HEK293 (cell line): ENCODE measurements around the gene ASAP2.

Source experiments
- EGR2 ChIP-seq: fragments of 450-650 bp; formaldehyde crosslinking; IDR thresholded peaks from 2 replicates; pipeline ENCODE4 v1.5.1; 2016; ENCODE audit warnings: low read depth, missing biosample characterization, missing genetic modification characterization
- GFI1B ChIP-seq: fragments of 450-650 bp; formaldehyde crosslinking; IDR thresholded peaks from 2 replicates; pipeline ENCODE4 v1.5.1; 2016; ENCODE audit warnings: missing biosample characterization, missing genetic modification characterization
- KLF10 ChIP-seq: fragments of 450-650 bp; IDR thresholded peaks from 2 replicates; pipeline ENCODE4 v1.5.1; 2018; ENCODE audit warnings: missing biosample characterization, mild to moderate bottlenecking, missing genetic modification characterization
- KLF9 ChIP-seq: fragments of 450-650 bp; formaldehyde crosslinking; IDR thresholded peaks from 2 replicates; pipeline ENCODE4 v1.5.1; 2016; ENCODE audit warnings: missing biosample characterization, missing genetic modification characterization, low read depth
- MYNN ChIP-seq: fragments of 450-650 bp; formaldehyde crosslinking; IDR thresholded peaks from 2 replicates; pipeline ENCODE4 v1.5.1; 2016; ENCODE audit warnings: missing biosample characterization, missing genetic modification characterization, borderline replicate concordance
- OVOL3 ChIP-seq: fragments of 450-650 bp; formaldehyde crosslinking; IDR thresholded peaks from 2 replicates; pipeline ENCODE4 v1.5.1; 2016; ENCODE audit warnings: missing biosample characterization, missing genetic modification characterization
- SCRT1 ChIP-seq: fragments of 450-650 bp; formaldehyde crosslinking; IDR thresholded peaks from 2 replicates; pipeline ENCODE4 v1.5.1; 2016; ENCODE audit warnings: missing biosample characterization, missing genetic modification characterization, borderline replicate concordance
- SP3 ChIP-seq: fragments of 450-650 bp; formaldehyde crosslinking; IDR thresholded peaks from 2 replicates; pipeline ENCODE4 v1.5.1; 2016; ENCODE audit warnings: missing biosample characterization, missing genetic modification characterization
- SP7 ChIP-seq: fragments of 450-650 bp; formaldehyde crosslinking; IDR thresholded peaks from 2 replicates; pipeline ENCODE4 v1.5.1; 2016; ENCODE audit warnings: missing biosample characterization, missing genetic modification characterization
- WT1 ChIP-seq: fragments of 450-650 bp; formaldehyde crosslinking; IDR thresholded peaks from 2 replicates; pipeline ENCODE4 v1.5.1; 2016; ENCODE audit warnings: missing biosample characterization, missing genetic modification characterization
- ZBTB17 ChIP-seq: fragments of 450-650 bp; formaldehyde crosslinking; IDR thresholded peaks from 2 replicates; pipeline ENCODE4 v1.5.1; 2016; ENCODE audit warnings: missing biosample characterization, missing genetic modification characterization
- ZBTB8A ChIP-seq: fragments of 450-650 bp; formaldehyde crosslinking; IDR thresholded peaks from 2 replicates; pipeline ENCODE4 v1.5.1; 2016; ENCODE audit warnings: missing biosample characterization, missing genetic modification characterization
- ZFHX2 ChIP-seq: fragments of 450-650 bp; formaldehyde crosslinking; conservative IDR thresholded peaks from 2 replicates; pipeline ENCODE4 v1.5.1; 2016; ENCODE audit warnings: missing biosample characterization, missing genetic modification characterization
- ZNF133 ChIP-seq: fragments of 450-650 bp; formaldehyde crosslinking; IDR thresholded peaks from 2 replicates; pipeline ENCODE4 v1.5.1; 2016; ENCODE audit warnings: missing biosample characterization, missing genetic modification characterization
- ZNF169 ChIP-seq: fragments of 450-650 bp; formaldehyde crosslinking; IDR thresholded peaks from 2 replicates; pipeline ENCODE4 v1.5.1; 2016; ENCODE audit warnings: missing biosample characterization, missing genetic modification characterization
- ZNF174 ChIP-seq: fragments of 450-650 bp; formaldehyde crosslinking; IDR thresholded peaks from 2 replicates; pipeline ENCODE4 v1.5.0; 2017; ENCODE audit warnings: missing biosample characterization, mild to moderate bottlenecking, missing genetic modification characterization
- ZNF184 ChIP-seq: fragments of 450-650 bp; IDR thresholded peaks from 2 replicates; pipeline ENCODE4 v1.5.1; 2018; ENCODE audit warnings: missing biosample characterization, mild to moderate bottlenecking, missing genetic modification characterization
- ZNF211 ChIP-seq: fragments of 450-650 bp; formaldehyde crosslinking; IDR thresholded peaks from 2 replicates; pipeline ENCODE4 v1.5.1; 2016; ENCODE audit warnings: low read depth, missing biosample characterization, missing genetic modification characterization
- ZNF37A ChIP-seq: fragments of 450-650 bp; IDR thresholded peaks from 2 replicates; pipeline ENCODE4 v1.5.1; 2018; ENCODE audit warnings: missing biosample characterization, missing genetic modification characterization
- ZNF391 ChIP-seq: fragments of 450-650 bp; formaldehyde crosslinking; IDR thresholded peaks from 2 replicates; pipeline ENCODE4 v1.5.1; 2016; ENCODE audit warnings: low read depth, missing biosample characterization, missing genetic modification characterization, borderline replicate concordance
- ZNF394 ChIP-seq: fragments of 450-650 bp; formaldehyde crosslinking; IDR thresholded peaks from 2 replicates; pipeline ENCODE4 v1.5.1; 2016; ENCODE audit warnings: missing biosample characterization, missing genetic modification characterization, mild to moderate bottlenecking, moderate library complexity, borderline replicate concordance
- ZNF416 ChIP-seq: fragments of 450-650 bp; formaldehyde crosslinking; IDR thresholded peaks from 2 replicates; pipeline ENCODE4 v1.5.1; 2016; ENCODE audit warnings: missing biosample characterization, missing genetic modification characterization
- ZNF548 ChIP-seq: fragments of 450-650 bp; formaldehyde crosslinking; IDR thresholded peaks from 2 replicates; pipeline ENCODE4 v1.5.1; 2016; ENCODE audit warnings: missing biosample characterization, missing genetic modification characterization
- ZNF600 ChIP-seq: fragments of 450-650 bp; formaldehyde crosslinking; IDR thresholded peaks from 2 replicates; pipeline ENCODE4 v1.5.1; 2016; ENCODE audit warnings: missing biosample characterization, missing genetic modification characterization
- ZNF623 ChIP-seq: fragments of 450-650 bp; formaldehyde crosslinking; IDR thresholded peaks from 2 replicates; pipeline ENCODE4 v1.5.1; 2016; ENCODE audit warnings: missing biosample characterization, missing genetic modification characterization
- ZNF76 ChIP-seq: fragments of 450-650 bp; formaldehyde crosslinking; IDR thresholded peaks from 2 replicates; pipeline ENCODE4; 2016; ENCODE audit warnings: low read depth, missing biosample characterization, missing genetic modification characterization, borderline replicate concordance
- ZNF843 ChIP-seq: fragments of 450-650 bp; formaldehyde crosslinking; IDR thresholded peaks from 2 replicates; pipeline ENCODE4 v1.5.1; 2016; ENCODE audit warnings: missing biosample characterization, missing genetic modification characterization
- TF ChIP-seq, protein P1 (sequence below): fragments of 450-650 bp; formaldehyde crosslinking; IDR thresholded peaks from 2 replicates; pipeline ENCODE4 v1.5.1; 2016; ENCODE audit warnings: missing biosample characterization, missing genetic modification characterization, low read depth
- TF ChIP-seq, protein P2 (sequence below): fragments of 450-650 bp; formaldehyde crosslinking; IDR thresholded peaks from 2 replicates; pipeline ENCODE4 v1.5.1; 2016; ENCODE audit warnings: missing biosample characterization, missing genetic modification characterization
- TF ChIP-seq, protein P3 (sequence below): fragments of 450-650 bp; formaldehyde crosslinking; IDR thresholded peaks from 2 replicates; pipeline ENCODE4 v1.5.1; 2017; ENCODE audit warnings: missing biosample characterization, missing genetic modification characterization
- TF ChIP-seq, protein P4 (sequence below): fragments of 450-650 bp; formaldehyde crosslinking; IDR thresholded peaks from 2 replicates; pipeline ENCODE4 v1.5.1; 2016; ENCODE audit warnings: missing biosample characterization, missing genetic modification characterization
- TF ChIP-seq, protein P5 (sequence below): fragments of 450-650 bp; formaldehyde crosslinking; IDR thresholded peaks from 2 replicates; pipeline ENCODE4; 2016; ENCODE audit warnings: missing biosample characterization, missing genetic modification characterization

Gene ASAP2

DNA sequence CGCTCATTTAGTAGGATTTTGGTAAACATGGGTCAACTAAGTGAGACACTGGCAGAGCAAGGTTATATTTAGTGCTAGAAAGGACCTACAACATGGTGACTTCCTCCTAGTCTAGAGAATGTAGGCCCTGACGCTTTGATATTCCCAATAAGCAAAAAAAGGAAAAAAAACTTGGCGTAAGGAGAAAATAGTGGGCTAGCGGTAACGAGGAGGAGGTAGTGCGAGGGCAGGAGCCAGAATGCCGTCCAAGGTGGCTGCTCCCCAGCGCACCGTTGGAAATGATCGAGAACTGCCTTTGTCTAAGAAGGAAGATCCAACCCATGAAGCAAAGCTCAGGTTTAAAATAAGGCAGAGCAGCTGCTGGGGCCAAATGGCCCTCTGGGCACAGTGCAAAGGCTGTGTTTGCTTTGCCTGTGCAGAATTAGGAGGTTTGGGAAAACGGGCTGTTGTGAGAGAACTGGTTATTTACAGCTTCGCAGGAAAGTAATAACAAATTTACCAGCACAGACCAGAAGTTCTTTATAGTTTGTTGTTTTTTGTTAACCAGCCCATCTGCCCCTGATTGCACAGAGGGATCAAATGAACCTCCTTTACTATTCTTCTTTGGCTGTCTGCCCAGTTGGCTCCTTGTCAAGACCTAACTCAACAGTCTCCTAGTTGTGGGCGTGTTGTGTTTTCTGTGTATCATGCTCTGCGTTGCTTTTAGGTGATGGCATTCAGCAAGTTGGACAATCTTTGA lies 130.1 kb downstream of the ASAP2 start (continued):
- TF ChIP-seq, protein P1, sequence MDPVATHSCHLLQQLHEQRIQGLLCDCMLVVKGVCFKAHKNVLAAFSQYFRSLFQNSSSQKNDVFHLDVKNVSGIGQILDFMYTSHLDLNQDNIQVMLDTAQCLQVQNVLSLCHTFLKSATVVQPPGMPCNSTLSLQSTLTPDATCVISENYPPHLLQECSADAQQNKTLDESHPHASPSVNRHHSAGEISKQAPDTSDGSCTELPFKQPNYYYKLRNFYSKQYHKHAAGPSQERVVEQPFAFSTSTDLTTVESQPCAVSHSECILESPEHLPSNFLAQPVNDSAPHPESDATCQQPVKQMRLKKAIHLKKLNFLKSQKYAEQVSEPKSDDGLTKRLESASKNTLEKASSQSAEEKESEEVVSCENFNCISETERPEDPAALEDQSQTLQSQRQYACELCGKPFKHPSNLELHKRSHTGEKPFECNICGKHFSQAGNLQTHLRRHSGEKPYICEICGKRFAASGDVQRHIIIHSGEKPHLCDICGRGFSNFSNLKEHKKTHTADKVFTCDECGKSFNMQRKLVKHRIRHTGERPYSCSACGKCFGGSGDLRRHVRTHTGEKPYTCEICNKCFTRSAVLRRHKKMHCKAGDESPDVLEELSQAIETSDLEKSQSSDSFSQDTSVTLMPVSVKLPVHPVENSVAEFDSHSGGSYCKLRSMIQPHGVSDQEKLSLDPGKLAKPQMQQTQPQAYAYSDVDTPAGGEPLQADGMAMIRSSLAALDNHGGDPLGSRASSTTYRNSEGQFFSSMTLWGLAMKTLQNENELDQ (tag by site-specific recombination), result no peak
- TF ChIP-seq WT1 (tag by site-specific recombination), result peak; percentile 85
- no peak for TF ChIP-seq ZNF169 (tag by site-specific recombination)
- peak; percentile 90 for TF ChIP-seq ZBTB8A (tag by site-specific recombination)
- no peak for TF ChIP-seq ZNF416 (tag by site-specific recombination)
- peak; percentile 85 for TF ChIP-seq ZNF600 (tag by site-specific recombination)
- peak; percentile 89 for TF ChIP-seq ZNF843 (tag by site-specific recombination)
- TF ChIP-seq, protein P2, sequence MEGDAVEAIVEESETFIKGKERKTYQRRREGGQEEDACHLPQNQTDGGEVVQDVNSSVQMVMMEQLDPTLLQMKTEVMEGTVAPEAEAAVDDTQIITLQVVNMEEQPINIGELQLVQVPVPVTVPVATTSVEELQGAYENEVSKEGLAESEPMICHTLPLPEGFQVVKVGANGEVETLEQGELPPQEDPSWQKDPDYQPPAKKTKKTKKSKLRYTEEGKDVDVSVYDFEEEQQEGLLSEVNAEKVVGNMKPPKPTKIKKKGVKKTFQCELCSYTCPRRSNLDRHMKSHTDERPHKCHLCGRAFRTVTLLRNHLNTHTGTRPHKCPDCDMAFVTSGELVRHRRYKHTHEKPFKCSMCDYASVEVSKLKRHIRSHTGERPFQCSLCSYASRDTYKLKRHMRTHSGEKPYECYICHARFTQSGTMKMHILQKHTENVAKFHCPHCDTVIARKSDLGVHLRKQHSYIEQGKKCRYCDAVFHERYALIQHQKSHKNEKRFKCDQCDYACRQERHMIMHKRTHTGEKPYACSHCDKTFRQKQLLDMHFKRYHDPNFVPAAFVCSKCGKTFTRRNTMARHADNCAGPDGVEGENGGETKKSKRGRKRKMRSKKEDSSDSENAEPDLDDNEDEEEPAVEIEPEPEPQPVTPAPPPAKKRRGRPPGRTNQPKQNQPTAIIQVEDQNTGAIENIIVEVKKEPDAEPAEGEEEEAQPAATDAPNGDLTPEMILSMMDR (tag by site-specific recombination), result no peak
- no peak for TF ChIP-seq ZNF37A
- no peak for TF ChIP-seq ZNF548 (tag by site-specific recombination)
- peak; percentile 90 for TF ChIP-seq ZNF133 (tag by site-specific recombination)
- TF ChIP-seq ZNF211 (tag by site-specific recombination), result no peak
- TF ChIP-seq ZFHX2 (tag by site-specific recombination), result peak; percentile 60
- 0 out of 2 replicates have a peak, but pooled peaks have one; percentile 44 for TF ChIP-seq ZNF391 (tag by site-specific recombination)
- TF ChIP-seq, protein P3, sequence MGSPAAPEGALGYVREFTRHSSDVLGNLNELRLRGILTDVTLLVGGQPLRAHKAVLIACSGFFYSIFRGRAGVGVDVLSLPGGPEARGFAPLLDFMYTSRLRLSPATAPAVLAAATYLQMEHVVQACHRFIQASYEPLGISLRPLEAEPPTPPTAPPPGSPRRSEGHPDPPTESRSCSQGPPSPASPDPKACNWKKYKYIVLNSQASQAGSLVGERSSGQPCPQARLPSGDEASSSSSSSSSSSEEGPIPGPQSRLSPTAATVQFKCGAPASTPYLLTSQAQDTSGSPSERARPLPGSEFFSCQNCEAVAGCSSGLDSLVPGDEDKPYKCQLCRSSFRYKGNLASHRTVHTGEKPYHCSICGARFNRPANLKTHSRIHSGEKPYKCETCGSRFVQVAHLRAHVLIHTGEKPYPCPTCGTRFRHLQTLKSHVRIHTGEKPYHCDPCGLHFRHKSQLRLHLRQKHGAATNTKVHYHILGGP (tag by site-specific recombination), result no peak
- TF ChIP-seq, protein P4, sequence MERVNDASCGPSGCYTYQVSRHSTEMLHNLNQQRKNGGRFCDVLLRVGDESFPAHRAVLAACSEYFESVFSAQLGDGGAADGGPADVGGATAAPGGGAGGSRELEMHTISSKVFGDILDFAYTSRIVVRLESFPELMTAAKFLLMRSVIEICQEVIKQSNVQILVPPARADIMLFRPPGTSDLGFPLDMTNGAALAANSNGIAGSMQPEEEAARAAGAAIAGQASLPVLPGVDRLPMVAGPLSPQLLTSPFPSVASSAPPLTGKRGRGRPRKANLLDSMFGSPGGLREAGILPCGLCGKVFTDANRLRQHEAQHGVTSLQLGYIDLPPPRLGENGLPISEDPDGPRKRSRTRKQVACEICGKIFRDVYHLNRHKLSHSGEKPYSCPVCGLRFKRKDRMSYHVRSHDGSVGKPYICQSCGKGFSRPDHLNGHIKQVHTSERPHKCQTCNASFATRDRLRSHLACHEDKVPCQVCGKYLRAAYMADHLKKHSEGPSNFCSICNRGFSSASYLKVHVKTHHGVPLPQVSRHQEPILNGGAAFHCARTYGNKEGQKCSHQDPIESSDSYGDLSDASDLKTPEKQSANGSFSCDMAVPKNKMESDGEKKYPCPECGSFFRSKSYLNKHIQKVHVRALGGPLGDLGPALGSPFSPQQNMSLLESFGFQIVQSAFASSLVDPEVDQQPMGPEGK (tag by site-specific recombination), result peak; percentile 39; the same call in 1 of the 2 replicates
- TF ChIP-seq GFI1B, result 0 out of 2 replicates have a peak, but pooled peaks have one; percentile 45
- TF ChIP-seq, protein P5, sequence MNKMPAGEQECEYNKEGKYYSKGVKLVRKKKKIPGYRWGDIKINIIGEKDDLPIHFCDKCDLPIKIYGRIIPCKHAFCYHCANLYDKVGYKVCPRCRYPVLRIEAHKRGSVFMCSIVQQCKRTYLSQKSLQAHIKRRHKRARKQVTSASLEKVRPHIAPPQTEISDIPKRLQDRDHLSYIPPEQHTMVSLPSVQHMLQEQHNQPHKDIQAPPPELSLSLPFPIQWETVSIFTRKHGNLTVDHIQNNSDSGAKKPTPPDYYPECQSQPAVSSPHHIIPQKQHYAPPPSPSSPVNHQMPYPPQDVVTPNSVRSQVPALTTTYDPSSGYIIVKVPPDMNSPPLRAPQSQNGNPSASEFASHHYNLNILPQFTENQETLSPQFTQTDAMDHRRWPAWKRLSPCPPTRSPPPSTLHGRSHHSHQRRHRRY (tag by site-specific recombination), result no peak
- peak; percentile 33; the same call in 1 of the 2 replicates for TF ChIP-seq ZNF394 (tag by site-specific recombination)
- peak; percentile 64; the same call in 1 of the 2 replicates for TF ChIP-seq KLF9 (tag by site-specific recombination)
- peak; percentile 91 for TF ChIP-seq SP7 (tag by site-specific recombination)
- TF ChIP-seq OVOL3 (tag by site-specific recombination), result no peak
- peak; percentile 29; the same call in 1 of the 2 replicates for TF ChIP-seq SCRT1 (tag by site-specific recombination)
- TF ChIP-seq MYNN (tag by site-specific recombination), result no peak
- peak; percentile 10; the same call in 1 of the 2 replicates for TF ChIP-seq SP3 (tag by site-specific recombination)
- TF ChIP-seq ZNF623 (tag by site-specific recombination), result no peak
- 0 out of 2 replicates have a peak, but pooled peaks have one; percentile 23 for TF ChIP-seq ZNF76 (tag by site-specific recombination)
- TF ChIP-seq ZNF184, result peak; percentile 66; the same call in 1 of the 2 replicates
- TF ChIP-seq EGR2 (tag by site-specific recombination), result 0 out of 2 replicates have a peak, but pooled peaks have one; percentile 23
- peak; percentile 89 for TF ChIP-seq ZBTB17 (tag by site-specific recombination)
- no peak for TF ChIP-seq ZNF174 (tag by site-specific recombination)
- TF ChIP-seq KLF10 (tag by site-specific recombination), result peak; percentile 78
